ENCODE results near the gene DNHD1.

DNHD1 gene

GRCh38 chr11:6617315-6617781, 120.3 kb downstream of the DNHD1 start:
- peak; percentile 34 for DNase-seq (ENCODE audit: low read depth)
- TF ChIP-seq CTCF (IDR thresholded peaks at IDR 0.05; ENCODE audit: low read length, missing control alignments), result no peak
- H3K4me3 ChIP-seq (replicated peaks; ENCODE audit: low read depth, low read length), result peak overlapping the region; percentile 85

GRCh38 chr11:6618117-6619003, 121.3 kb downstream of the DNHD1 start:
- TF ChIP-seq CTCF (IDR thresholded peaks at IDR 0.05; ENCODE audit: low read length, missing control alignments), result peak; percentile 16
- peak overlapping the region; percentile 85 for H3K4me3 ChIP-seq (replicated peaks; ENCODE audit: low read depth, low read length)
- DNase-seq (ENCODE audit: low read depth), result peak; percentile 87

GRCh38 chr11:6619004-6619745, 122.1 kb downstream of the DNHD1 start, which contains the start of gene TPP1:
TSS of gene TPP1 (minus strand) at chr11:6619422. CDS start at chr11:6619400, 22 bp downstream.
- H3K4me3 ChIP-seq (replicated peaks; ENCODE audit: low read depth, low read length), result peak within 1 kb of the TSS; percentile 85
- peak; percentile 97 for DNase-seq (ENCODE audit: low read depth)
- TF ChIP-seq CTCF (IDR thresholded peaks at IDR 0.05; ENCODE audit: low read length, missing control alignments), result no peak

- H3K4me3 ChIP-seq (replicated peaks; ENCODE audit: low read depth, low read length), result no peak overlapping the region
- DNase-seq (ENCODE audit: low read depth), result no peak
- TF ChIP-seq CTCF (IDR thresholded peaks at IDR 0.05; ENCODE audit: low read length, missing control alignments), result no peak
Measured at GRCh38 chr11:6620636-6621035, 123.6 kb downstream of the DNHD1 start.

All from fibroblast of pulmonary artery (primary cell).